ENCODE data around the gene TP53I13. TPM values are rescaled to one million over a fixed set of nuclear protein-coding genes. Genes with fewer than 3 reads are reported as not detected.

TP53I13 gene
- total and polyA plus RNA-seq, 3 donors from 2014 or later: 72.3 to 89.6 (median 86.3) TPM

DNA sequence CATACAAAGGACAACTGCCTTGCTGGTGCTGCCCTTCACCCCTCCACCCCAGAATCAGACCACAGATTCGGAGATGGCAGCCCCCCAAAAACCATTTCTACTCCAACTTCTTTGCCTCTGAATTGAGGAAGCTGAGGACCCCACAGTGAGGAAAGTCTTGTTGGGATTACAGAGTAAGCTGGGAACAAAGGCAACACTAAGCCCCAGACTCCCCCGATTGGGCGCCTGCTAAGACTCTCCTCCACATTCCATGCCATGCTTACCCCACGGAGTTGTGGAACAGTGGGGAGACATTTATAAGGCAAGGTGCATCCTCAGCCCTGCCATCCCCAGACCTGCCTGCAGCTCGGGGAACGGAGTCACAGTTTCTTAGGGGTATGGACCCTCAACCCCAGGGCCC, 19.1 kb downstream of the TP53I13 start:
- Histone ChIP-seq H3K27ac (peak overlapping the region in 1 of 2 donors; percentile 72), H3K27me3 (no peaks in the 10 kb centered on the region), H3K36me3 (ENCODE audit: low read depth, missing control alignments) (no peaks in the 10 kb centered on the region), H3K4me3 (peak overlapping the region in 1 of 2 donors; percentile 75), H3K9me3 (no peaks in the 10 kb centered on the region), H3K4me1 (peaks cover 46% of the 10 kb centered on the region)
- 66 to 86% methylated on average over 4 to 6 of the region's 6 CpGs for WGBS, 2 donors
- intact Hi-C loops (cut with DNase I; ENCODE audit: low total_unique reads): no loop called here
- no peak for DNase-seq
- TF ChIP-seq POLR2A (IDR thresholded peaks at IDR 0.05) (no peak), CTCF (IDR thresholded peaks at IDR 0.05) (no peak)

DNA sequence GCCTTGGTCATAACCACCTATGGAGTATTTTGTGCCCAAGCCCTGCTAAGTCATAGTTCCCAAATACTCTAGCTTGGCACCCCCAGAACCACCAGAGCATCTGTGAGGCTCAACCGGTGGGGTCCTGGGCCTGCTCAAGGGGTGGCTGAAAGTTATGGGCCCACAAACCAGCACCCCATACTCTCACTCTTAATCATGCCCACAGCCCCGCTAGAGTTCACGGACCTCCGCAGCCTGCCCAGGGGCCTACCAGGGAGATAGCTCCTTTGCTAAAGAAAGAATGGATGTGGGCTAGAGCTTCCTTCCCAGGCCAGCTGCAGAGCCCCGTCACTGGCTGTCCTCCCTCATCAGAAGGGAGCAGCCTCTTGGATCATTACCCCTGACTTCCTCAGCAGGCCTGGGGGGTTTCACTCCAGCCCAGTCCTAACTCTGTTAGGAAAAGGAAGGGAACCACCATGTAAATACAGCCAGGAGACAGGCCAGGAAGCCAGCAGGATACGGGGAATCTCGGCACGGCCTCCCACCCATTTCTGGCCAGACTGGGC, 19.6 kb downstream of the TP53I13 start:
- intact Hi-C loops (cut with DNase I; ENCODE audit: low total_unique reads): no loop called here
- H3K4me1 ChIP-seq: peaks cover 48% of the 10 kb centered on the region
- H3K36me3 ChIP-seq (ENCODE audit: low read depth, missing control alignments): no peaks in the 10 kb centered on the region
- no peak for DNase-seq
- H3K27ac ChIP-seq: peak overlapping the region; percentile 4 to 72
- 25 to 40% methylated on average over 5 to 8 of the region's 8 CpGs for WGBS, 2 donors
- TF ChIP-seq POLR2A (IDR thresholded peaks at IDR 0.05): no peak
- no peak for TF ChIP-seq CTCF (IDR thresholded peaks at IDR 0.05)
- no peaks in the 10 kb centered on the region for H3K27me3 ChIP-seq
- H3K9me3 ChIP-seq: no peaks in the 10 kb centered on the region
- peak overlapping the region; percentile 75 to 76 for H3K4me3 ChIP-seq

- H3K9me3 ChIP-seq: no peaks in the 10 kb centered on the region
- peak overlapping the region; percentile 75 to 76 for H3K4me3 ChIP-seq
- TF ChIP-seq CTCF (IDR thresholded peaks at IDR 0.05) (no peak), POLR2A (IDR thresholded peaks at IDR 0.05) (no peak)
- no peaks in the 10 kb centered on the region for H3K36me3 ChIP-seq (ENCODE audit: low read depth, missing control alignments)
- peak; percentile 52 for DNase-seq
- WGBS, 2 donors: 1% methylated on average over 26 to 56 of the region's 72 CpGs
- peaks cover 48% of the 10 kb centered on the region for H3K4me1 ChIP-seq
- intact Hi-C loops (cut with DNase I; ENCODE audit: low total_unique reads): no loop called here
- H3K27ac ChIP-seq: peak overlapping the region; percentile 4 to 72
- no peaks in the 10 kb centered on the region for H3K27me3 ChIP-seq
Observed at GRCh38 chr17:29588562-29589411, 20.3 kb downstream of the TP53I13 start.

DNA sequence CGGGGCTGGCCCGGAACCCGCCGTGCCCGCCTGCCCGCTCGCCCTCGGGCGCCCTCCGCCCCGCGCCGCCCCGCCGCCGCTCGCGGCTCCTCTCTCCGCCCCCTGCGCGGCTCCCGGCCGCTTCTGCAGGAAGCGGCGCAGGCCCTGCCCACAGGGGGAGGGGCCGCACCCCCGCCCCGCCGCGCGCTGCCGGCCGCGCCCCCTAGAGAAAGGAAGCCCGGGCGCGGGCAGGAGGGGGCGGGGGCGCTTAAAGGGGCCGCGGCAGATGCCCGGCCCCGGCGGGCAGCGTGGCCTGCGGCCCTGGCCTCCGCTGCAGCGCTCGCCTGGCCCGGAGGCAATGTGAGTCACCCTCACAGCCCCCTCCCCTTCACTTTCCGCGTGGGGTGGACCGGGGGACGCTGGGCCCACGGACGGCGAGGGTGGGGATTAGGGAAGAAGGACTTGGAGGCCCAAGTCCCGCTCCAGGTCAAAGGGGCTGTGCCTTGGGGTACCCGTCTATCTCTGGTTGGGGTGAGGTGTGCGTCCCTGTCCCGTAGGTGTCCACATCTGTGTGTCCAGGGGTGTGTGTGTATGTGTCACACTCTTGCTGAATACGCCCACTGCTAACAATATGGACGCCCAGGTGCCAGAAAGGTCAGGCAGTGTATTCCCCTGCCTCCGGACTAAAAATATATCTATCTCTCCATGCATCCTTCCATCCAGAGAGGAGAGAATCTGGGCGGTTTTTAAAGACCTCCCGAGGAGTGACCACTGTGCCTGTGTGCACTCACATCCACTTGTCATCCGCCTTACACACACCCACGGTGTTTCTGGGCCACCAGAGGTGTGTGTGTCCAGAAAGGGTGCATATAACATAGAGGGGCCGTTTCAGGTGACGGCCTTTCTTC, 21.3 kb downstream of the TP53I13 start, which contains the start of gene GIT1:
Gene GIT1, minus strand, starts transcription at position 125 of the 887 bp plus-strand sequence. CDS start 270 bp downstream, outside the sequence.
- 3 to 14% methylated on average over 20 to 58 of the region's 70 CpGs for WGBS, 2 donors
- TF ChIP-seq CTCF (IDR thresholded peaks at IDR 0.05) (peak in 2 of 3 experiments; percentile 8 to 23), POLR2A (IDR thresholded peaks at IDR 0.05) (no peak)
- H3K9me3 ChIP-seq: no peaks in the 10 kb centered on the region
- H3K4me3 ChIP-seq: peak within 1 kb of the TSS; percentile 75 to 76
- intact Hi-C loops (cut with DNase I; ENCODE audit: low total_unique reads): no loop called here
- peaks cover 56% of the 10 kb centered on the region for H3K4me1 ChIP-seq
- peak within 1 kb of the TSS; percentile 8 to 84 for H3K27ac ChIP-seq
- DNase-seq: peak; percentile 91
- H3K27me3 ChIP-seq: no peaks in the 10 kb centered on the region
- H3K36me3 ChIP-seq (ENCODE audit: low read depth, missing control alignments): no peaks in the 10 kb centered on the region
